ENCODE measurements around the gene GPATCH11.

Gene GPATCH11

GRCh38 chr2:37083873-37084794, at the start of gene GPATCH11, which contains the start of gene HEATR5B:
GPATCH11 (plus strand) TSS chr2:37084518; CDS start chr2:37088382, 3,864 bp downstream.
HEATR5B (minus strand) TSS chr2:37084372; CDS start chr2:37083414, 958 bp downstream.
- peak; percentile 97 to 98 for DNase-seq

DNA sequence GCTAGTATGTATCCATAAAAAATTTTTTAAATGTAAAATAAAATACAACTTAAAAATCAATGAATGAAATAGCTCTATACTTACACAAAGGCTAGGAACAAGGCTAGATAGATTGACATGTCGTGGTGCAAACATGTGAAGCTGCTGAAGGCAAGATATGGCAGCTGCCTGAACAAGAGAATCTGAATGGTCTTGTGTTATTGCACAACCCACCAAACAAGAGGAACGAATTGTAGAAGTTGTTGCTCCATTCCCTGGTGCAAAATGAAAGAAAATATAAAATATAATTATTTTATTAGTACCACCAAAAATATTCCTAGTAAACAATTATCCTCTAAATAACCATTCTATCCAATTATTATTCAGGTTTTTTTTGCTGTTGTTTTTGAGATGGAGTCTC, 46.5 kb upstream of the GPATCH11 start:
- no peak for DNase-seq

DNA sequence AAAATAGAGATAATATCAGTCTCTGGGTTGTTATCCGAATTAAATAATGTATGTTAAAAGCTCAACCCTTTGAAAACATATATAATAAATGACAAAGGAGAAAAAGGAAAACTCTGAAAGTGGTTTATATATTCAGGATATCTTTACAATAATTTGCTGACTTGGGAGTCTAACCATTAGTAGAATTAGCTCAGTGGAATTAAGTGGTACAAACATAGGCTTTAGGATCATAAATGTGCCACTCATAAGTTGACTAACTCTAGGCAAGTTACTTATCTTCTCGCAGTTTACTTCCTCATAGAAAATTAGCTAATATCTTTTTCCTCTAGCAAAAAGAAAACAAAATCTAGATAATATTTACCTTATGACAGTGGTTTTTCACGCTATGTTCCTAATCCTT, 44.7 kb upstream of the GPATCH11 start:
- no peak for DNase-seq

- no peak for DNase-seq
These were observed 31.6 kb upstream of the GPATCH11 start for GRCh38 chr2:37052600-37053332.

DNA sequence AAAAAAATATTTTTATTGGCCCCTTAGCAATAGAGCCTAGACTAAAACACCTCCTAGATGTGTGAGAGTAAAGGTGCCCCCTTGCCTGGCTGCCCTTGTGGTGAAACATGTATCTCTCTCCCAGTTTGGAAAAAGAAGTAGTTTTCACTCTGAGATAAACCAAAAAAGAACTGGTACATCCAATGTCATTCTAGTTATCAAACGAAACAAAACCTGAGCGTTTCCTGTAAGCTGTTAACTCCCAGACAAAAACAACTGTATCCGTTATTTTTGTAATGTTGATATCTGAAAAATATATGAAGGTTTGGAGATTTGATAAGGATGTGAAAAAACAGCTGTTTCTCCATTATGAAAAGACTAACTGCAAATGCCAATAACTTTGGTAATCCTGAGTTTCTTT, 24.5 kb upstream of the GPATCH11 start:
- DNase-seq: no peak

GRCh38 chr2:37060446-37060845, 23.9 kb upstream of the GPATCH11 start:
- DNase-seq: no peak

DNA sequence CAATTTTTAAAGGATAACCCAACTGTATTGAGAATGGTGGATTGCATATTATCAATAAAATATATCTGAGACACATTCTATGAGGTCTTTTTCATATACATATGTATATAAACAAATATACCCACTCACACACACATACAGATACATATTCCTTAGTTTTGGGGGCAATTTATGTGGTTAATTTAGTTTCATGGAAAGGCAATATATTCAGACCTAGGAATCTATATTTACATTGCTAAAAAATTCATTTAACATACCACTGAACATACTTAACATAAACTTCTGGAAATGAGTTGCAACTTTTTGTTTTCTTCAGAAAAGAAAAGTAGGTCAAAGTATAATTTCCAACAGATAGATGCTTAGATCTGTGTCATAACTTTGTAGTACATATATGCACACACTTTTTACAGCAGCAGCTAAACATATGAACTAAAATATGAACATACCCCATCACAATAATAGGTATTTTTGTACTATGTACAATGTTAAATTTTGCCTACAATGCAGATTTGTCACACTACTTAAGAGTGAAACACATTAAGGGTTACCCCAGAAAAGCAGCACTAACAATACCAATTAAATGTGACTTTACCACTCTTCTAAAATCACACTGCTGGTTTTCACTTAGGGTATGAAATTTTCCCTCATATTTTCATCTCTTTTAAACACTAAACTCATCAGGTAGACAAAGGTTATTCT, 23.2 kb upstream of the GPATCH11 start:
- DNase-seq: no peak

DNA sequence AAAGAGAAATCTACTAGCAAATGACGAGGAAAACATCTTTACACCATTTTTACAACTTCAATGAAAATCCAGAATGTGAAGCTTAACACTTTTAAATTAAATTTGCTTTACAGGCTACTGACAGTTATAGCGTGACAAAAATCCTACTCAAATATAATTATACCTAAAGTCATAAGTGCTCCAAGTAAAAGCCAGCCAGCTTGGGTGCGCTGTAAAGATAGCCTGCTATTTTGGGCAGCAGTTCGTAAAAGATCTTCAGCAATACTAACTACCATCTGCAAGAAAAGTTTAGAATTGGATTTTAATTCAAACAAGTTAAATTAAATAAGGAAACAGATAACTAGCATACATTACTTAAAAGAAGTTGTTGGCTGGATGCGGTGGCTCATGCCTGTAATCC, 22.5 kb upstream of the GPATCH11 start:
- DNase-seq: no peak

- no peak for DNase-seq
These were observed 15.6 kb upstream of the GPATCH11 start for GRCh38 chr2:37068686-37069085.

DNA sequence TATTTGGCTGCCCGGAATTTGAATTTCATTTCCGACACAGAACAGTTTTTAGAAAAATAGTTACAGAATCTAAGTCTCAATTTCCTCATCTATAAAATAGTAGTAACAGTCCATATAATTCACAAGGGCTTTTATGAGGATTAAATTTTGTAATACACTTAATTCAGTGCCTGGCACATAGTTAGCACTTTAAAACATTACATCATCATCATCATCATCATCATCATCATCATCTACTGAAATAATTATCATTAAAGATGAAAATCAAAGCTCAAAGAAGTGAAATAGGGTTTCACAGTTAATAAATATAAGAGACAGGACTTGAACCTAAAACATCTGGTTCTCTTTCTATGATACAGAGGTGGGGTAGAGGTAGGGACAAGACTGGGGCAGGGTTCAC, 13.4 kb upstream of the GPATCH11 start:
- no peak for DNase-seq

GRCh38 chr2:37080266-37080665, 4.1 kb upstream of the GPATCH11 start:
- no peak for DNase-seq

GRCh38 chr2:37080689-37081088, 3.6 kb upstream of the GPATCH11 start:
- no peak for DNase-seq

GRCh38 chr2:37084797-37085196, 479 bp downstream of the GPATCH11 start:
- no peak for DNase-seq

DNA sequence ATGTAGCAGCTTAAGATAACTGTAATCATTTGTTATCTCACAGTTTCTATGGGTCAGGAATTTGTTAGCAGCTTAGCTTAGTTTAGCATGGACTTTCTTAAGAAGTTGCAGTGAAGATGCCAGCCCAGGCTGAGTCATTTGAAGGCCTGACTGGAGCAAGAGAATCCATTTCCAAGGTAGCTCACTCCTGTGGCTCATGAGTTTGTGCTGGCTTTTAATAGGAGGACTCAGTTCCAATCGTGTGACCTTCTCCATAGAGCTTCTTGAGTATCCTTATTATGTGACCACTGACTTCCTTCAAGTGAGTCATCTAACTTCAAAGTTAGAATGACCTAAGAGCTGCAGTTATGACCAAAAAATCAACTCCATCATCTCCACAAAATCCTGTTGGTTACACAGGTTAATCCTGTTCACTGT, 1.4 kb downstream of the GPATCH11 start:
- no peak for DNase-seq

DNA sequence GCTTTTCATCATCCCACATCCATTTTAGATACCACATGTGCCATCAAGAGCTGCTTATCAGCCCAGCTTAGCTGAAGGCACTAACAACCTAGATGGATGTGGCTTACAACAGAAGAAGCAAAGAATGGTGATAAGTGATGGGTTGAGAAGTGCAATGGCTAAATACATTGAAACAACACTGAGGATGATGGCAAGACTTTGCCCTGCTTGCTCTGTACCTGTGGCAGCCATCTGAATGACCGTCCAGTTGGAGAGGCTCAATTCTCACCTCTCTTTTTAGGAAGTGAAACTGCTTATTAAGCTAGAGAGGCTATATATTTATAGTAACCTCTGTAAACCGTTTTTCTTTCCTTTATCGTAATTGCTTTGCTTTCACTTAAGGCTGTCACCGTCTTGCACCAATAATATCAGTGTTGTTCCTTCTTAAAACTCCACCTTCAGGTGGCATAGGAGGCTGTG, 5.7 kb downstream of the GPATCH11 start:
- no peak for DNase-seq

DNA sequence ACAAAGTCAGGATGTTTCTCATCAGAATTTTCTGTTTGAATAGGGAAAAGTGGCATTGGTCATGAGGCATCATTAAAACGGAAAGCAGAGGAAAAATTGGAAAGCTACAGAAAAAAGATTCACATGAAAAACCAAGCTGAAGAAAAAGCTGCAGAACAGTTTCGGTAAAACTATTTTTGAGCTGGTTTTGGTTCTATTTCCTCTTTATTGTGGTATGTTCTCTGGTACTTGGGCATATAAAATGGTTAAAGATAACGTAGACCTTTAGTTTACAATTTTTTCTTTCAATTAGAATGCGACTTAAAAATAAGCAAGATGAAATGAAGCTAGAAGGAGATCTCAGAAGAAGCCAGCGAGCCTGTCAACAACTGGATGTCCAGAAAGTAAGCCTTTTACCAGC, 7.6 kb downstream of the GPATCH11 start:
- DNase-seq: no peak

GRCh38 chr2:37096568-37096967, 12.2 kb downstream of the GPATCH11 start:
- DNase-seq: no peak

- DNase-seq: no peak
These were observed 14.2 kb downstream of the GPATCH11 start for GRCh38 chr2:37098416-37099118.

- DNase-seq: no peak
These were observed 15.7 kb downstream of the GPATCH11 start for GRCh38 chr2:37100054-37100453.

GRCh38 chr2:37102588-37102987, 18.3 kb downstream of the GPATCH11 start:
- no peak for DNase-seq

DNA sequence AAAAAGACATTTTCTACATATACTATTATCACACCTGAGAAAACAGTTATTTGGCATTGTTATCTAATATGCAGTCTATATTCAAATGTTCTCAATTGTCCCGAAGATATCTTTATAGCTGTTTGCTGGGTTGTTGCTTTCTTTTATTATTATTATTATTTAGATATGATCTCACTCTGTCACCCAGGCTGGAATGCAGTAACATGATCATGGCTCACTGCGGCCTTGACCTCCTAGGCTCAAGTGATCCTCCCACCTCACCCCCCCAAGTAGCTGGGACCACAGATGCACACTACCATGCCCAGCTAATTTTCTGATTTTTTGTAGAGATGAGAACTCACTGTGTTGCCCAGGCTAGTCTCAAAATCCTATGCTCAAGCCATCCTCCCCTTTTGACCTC, 19.9 kb downstream of the GPATCH11 start:
- DNase-seq: no peak

DNA sequence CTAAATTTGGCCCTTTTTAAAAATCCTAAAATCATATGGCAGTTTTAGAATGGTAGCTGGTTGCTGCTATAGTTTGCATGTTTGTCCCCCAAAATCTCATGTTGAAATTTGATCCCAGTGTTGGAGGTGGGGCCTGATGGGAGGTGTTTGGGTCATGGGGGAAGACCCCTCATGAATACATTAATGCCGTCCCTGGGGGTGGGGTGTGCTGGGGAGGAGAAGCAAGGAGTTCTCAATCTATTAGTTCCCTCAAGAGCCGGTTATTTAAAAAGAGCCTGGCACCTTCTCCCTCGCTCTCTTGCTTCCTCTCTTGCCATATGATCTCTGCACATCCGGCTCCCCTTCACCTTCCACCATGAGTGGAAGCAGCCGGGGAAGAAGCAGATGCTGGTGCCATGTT, 20.8 kb downstream of the GPATCH11 start:
- DNase-seq: no peak

GRCh38 chr2:37109523-37109922, 25.2 kb downstream of the GPATCH11 start:
- DNase-seq: no peak
